ENCODE results near the gene CENPP. TPM values are rescaled to one million over a fixed set of nuclear protein-coding genes. Genes with fewer than 3 reads are reported as not detected.

The CENPP gene
- total RNA-seq, 1 experiment from 2014 or later: 7.2 TPM

DNA sequence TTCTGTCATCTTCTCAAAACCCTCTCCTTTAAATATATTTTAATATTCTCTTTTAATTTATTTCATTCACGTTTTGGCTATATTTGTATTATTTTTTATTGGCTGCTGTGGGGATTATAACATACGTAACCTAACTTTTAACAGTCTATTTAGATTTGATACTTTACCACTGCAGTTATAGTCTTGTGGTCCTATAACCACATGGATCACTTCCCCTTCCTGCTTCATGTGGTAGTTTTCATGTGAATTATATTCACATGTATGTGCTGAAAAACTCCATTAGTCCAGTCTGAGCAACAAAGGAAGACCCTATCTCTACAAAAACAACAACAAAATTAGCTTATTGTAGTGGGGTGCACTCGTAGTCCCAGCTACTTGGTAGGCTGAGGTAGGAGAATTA is 34.3 kb downstream of the CENPP start:
- intact Hi-C loops (cut with micrococcal nuclease; ENCODE audit: unreplicated experiment): no loop called here
- H3K27ac Mint-ChIP-seq (ENCODE audit: unreplicated experiment): no peak overlapping the region
- no peaks in the 10 kb centered on the region for H3K27me3 Mint-ChIP-seq (ENCODE audit: unreplicated experiment)
- TF ChIP-seq, protein P1, sequence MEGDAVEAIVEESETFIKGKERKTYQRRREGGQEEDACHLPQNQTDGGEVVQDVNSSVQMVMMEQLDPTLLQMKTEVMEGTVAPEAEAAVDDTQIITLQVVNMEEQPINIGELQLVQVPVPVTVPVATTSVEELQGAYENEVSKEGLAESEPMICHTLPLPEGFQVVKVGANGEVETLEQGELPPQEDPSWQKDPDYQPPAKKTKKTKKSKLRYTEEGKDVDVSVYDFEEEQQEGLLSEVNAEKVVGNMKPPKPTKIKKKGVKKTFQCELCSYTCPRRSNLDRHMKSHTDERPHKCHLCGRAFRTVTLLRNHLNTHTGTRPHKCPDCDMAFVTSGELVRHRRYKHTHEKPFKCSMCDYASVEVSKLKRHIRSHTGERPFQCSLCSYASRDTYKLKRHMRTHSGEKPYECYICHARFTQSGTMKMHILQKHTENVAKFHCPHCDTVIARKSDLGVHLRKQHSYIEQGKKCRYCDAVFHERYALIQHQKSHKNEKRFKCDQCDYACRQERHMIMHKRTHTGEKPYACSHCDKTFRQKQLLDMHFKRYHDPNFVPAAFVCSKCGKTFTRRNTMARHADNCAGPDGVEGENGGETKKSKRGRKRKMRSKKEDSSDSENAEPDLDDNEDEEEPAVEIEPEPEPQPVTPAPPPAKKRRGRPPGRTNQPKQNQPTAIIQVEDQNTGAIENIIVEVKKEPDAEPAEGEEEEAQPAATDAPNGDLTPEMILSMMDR (IDR thresholded peaks at IDR 0.05; ENCODE audit: unreplicated experiment): no peak
- H3K4me3 Mint-ChIP-seq (ENCODE audit: low read depth, unreplicated experiment): no peak overlapping the region
- CTCF ChIA-PET: no interaction called here
- BruUV-seq (replicated peaks): no TSS peak
- peaks cover under 1% of the 10 kb centered on the region for H3K4me1 Mint-ChIP-seq (ENCODE audit: low read depth, unreplicated experiment)
- no peak for DNase-seq
- no peaks in the 10 kb centered on the region for H3K9me3 Mint-ChIP-seq (ENCODE audit: low read depth, unreplicated experiment)
- H3K36me3 Mint-ChIP-seq (ENCODE audit: insufficient read depth, unreplicated experiment): no peaks in the 10 kb centered on the region

- Mint-ChIP-seq H3K4me1 (ENCODE audit: low read depth, unreplicated experiment) (no peaks in the 10 kb centered on the region), H3K9me3 (ENCODE audit: low read depth, unreplicated experiment) (no peaks in the 10 kb centered on the region), H3K27ac (ENCODE audit: unreplicated experiment) (no peak overlapping the region), H3K36me3 (ENCODE audit: insufficient read depth, unreplicated experiment) (no peaks in the 10 kb centered on the region), H3K4me3 (ENCODE audit: low read depth, unreplicated experiment) (no peak overlapping the region), H3K27me3 (ENCODE audit: unreplicated experiment) (no peaks in the 10 kb centered on the region)
- intact Hi-C loops (cut with micrococcal nuclease; ENCODE audit: unreplicated experiment): no loop called here
- TF ChIP-seq, protein P1 (IDR thresholded peaks at IDR 0.05; ENCODE audit: unreplicated experiment): no peak
- CTCF ChIA-PET: no interaction called here
- no peak for DNase-seq
- BruUV-seq (replicated peaks): no TSS peak
Observed at GRCh38 chr9:92369075-92369474, 43.3 kb downstream of the CENPP start.

GRCh38 chr9:92373167-92373566 is 47.4 kb downstream of the CENPP start:
- CTCF ChIA-PET: no interaction called here
- H3K27me3 Mint-ChIP-seq (ENCODE audit: unreplicated experiment): no peaks in the 10 kb centered on the region
- H3K9me3 Mint-ChIP-seq (ENCODE audit: low read depth, unreplicated experiment): no peaks in the 10 kb centered on the region
- no peak for DNase-seq
- intact Hi-C loops (cut with micrococcal nuclease; ENCODE audit: unreplicated experiment): no loop called here
- no TSS peak for BruUV-seq (replicated peaks)
- no peak overlapping the region for H3K4me3 Mint-ChIP-seq (ENCODE audit: low read depth, unreplicated experiment)
- TF ChIP-seq, protein P1 (IDR thresholded peaks at IDR 0.05; ENCODE audit: unreplicated experiment): no peak
- no peak overlapping the region for H3K27ac Mint-ChIP-seq (ENCODE audit: unreplicated experiment)
- no peaks in the 10 kb centered on the region for H3K36me3 Mint-ChIP-seq (ENCODE audit: insufficient read depth, unreplicated experiment)
- H3K4me1 Mint-ChIP-seq (ENCODE audit: low read depth, unreplicated experiment): no peaks in the 10 kb centered on the region

DNA sequence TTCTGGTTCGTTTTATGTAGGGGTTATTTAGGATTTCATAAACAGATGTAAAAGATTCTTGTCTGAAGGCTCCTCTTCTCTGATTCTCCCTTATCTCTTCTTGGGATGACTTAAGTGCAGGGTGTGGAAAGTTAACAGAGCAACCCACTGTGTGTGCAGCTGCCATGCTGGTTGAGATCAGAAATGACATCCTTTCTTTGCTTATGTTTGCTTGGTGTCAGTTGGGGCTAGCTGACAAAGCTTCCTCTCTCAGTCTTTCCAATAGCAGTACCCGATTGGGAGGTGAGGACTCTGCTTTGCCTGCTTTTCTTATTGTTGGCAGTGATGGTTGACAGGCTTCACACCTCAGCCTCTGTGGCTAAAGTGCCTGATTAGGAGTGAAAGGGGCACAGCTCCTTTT is 52.1 kb downstream of the CENPP start:
- CTCF ChIA-PET: no interaction called here
- TF ChIP-seq, protein P1 (IDR thresholded peaks at IDR 0.05; ENCODE audit: unreplicated experiment): no peak
- Mint-ChIP-seq H3K27me3 (ENCODE audit: unreplicated experiment) (no peaks in the 10 kb centered on the region), H3K36me3 (ENCODE audit: insufficient read depth, unreplicated experiment) (no peaks in the 10 kb centered on the region), H3K27ac (ENCODE audit: unreplicated experiment) (no peak overlapping the region), H3K4me3 (ENCODE audit: low read depth, unreplicated experiment) (no peak overlapping the region), H3K9me3 (ENCODE audit: low read depth, unreplicated experiment) (no peaks in the 10 kb centered on the region), H3K4me1 (ENCODE audit: low read depth, unreplicated experiment) (no peaks in the 10 kb centered on the region)
- intact Hi-C loops (cut with micrococcal nuclease; ENCODE audit: unreplicated experiment): no loop called here
- no TSS peak for BruUV-seq (replicated peaks)
- DNase-seq: no peak
